ENCODE data around the gene AGTRAP.
A peak's percentile ranks its signal among the peaks of the same experiment; 100 is the strongest.

The AGTRAP gene

GRCh38 chr1:11761988-11762406 lies 26.1 kb downstream of the AGTRAP start, which contains the start of gene C1orf167:
TSS of gene C1orf167 (plus strand) at chr1:11762193. CDS start at chr1:11764401, 2,208 bp downstream.
- peak in 1 of 2 donors; percentile 21 for DNase-seq (ENCODE audit: low read depth in 2 of 2)

GRCh38 chr1:11764115-11764514 lies 28.2 kb downstream of the AGTRAP start:
- no peak for DNase-seq (ENCODE audit: low read depth in 2 of 2)

GRCh38 chr1:11764519-11764918 lies 28.6 kb downstream of the AGTRAP start:
- no peak for DNase-seq (ENCODE audit: low read depth in 2 of 2)

GRCh38 chr1:11765661-11766428 lies 29.9 kb downstream of the AGTRAP start:
- DNase-seq (ENCODE audit: low read depth in 2 of 2) = no peak

GRCh38 chr1:11766429-11766776 lies 30.5 kb downstream of the AGTRAP start:
- no peak for DNase-seq (ENCODE audit: low read depth in 2 of 2)

GRCh38 chr1:11767922-11768704 lies 32.2 kb downstream of the AGTRAP start:
- DNase-seq (ENCODE audit: low read depth in 2 of 2) = no peak

GRCh38 chr1:11768821-11769220 lies 32.9 kb downstream of the AGTRAP start:
- DNase-seq (ENCODE audit: low read depth in 2 of 2) = no peak

GRCh38 chr1:11769274-11769673 lies 33.3 kb downstream of the AGTRAP start:
- no peak for DNase-seq (ENCODE audit: low read depth in 2 of 2)

- no peak for DNase-seq (ENCODE audit: low read depth in 2 of 2)
These were observed 34.1 kb downstream of the AGTRAP start for GRCh38 chr1:11770011-11770410.

- no peak for DNase-seq (ENCODE audit: low read depth in 2 of 2)
These were observed 35.6 kb downstream of the AGTRAP start for GRCh38 chr1:11771481-11772043.

- DNase-seq (ENCODE audit: low read depth in 2 of 2) = no peak
These were observed 36.5 kb downstream of the AGTRAP start for GRCh38 chr1:11772458-11772857.

- no peak for DNase-seq (ENCODE audit: low read depth in 2 of 2)
These were observed 38.8 kb downstream of the AGTRAP start for GRCh38 chr1:11774753-11775152.

- DNase-seq (ENCODE audit: low read depth in 2 of 2) = no peak
These were observed 41.9 kb downstream of the AGTRAP start for GRCh38 chr1:11777658-11778322.

GRCh38 chr1:11778336-11778735 lies 42.4 kb downstream of the AGTRAP start:
- no peak for DNase-seq (ENCODE audit: low read depth in 2 of 2)

- no peak for DNase-seq (ENCODE audit: low read depth in 2 of 2)
These were observed 43.1 kb downstream of the AGTRAP start for GRCh38 chr1:11778844-11779623.

- DNase-seq (ENCODE audit: low read depth in 2 of 2) = no peak
These were observed 43.9 kb downstream of the AGTRAP start for GRCh38 chr1:11779715-11780379.

- DNase-seq (ENCODE audit: low read depth in 2 of 2) = no peak
These were observed 44.6 kb downstream of the AGTRAP start for GRCh38 chr1:11780380-11781147.

GRCh38 chr1:11781297-11781696 lies 45.4 kb downstream of the AGTRAP start:
- DNase-seq (ENCODE audit: low read depth in 2 of 2) = no peak

GRCh38 chr1:11782127-11782708 lies 46.3 kb downstream of the AGTRAP start:
- DNase-seq (ENCODE audit: low read depth in 2 of 2) = no peak

- no peak for DNase-seq (ENCODE audit: low read depth in 2 of 2)
These were observed 47.6 kb downstream of the AGTRAP start for GRCh38 chr1:11783556-11783955.

Data from activated CD4-positive, alpha-beta T cell treated with anti-CD3 and anti-CD28 coated beads for 24 hours (primary cell).